ENCODE data around the gene ADGRL3. TPM values are rescaled to one million over a fixed set of nuclear protein-coding genes. Genes with fewer than 3 reads are reported as not detected.

The ADGRL3 gene
- total and polyA plus RNA-seq, 8 donors = 0.08 to 1.4 (median 0.24) TPM

DNA sequence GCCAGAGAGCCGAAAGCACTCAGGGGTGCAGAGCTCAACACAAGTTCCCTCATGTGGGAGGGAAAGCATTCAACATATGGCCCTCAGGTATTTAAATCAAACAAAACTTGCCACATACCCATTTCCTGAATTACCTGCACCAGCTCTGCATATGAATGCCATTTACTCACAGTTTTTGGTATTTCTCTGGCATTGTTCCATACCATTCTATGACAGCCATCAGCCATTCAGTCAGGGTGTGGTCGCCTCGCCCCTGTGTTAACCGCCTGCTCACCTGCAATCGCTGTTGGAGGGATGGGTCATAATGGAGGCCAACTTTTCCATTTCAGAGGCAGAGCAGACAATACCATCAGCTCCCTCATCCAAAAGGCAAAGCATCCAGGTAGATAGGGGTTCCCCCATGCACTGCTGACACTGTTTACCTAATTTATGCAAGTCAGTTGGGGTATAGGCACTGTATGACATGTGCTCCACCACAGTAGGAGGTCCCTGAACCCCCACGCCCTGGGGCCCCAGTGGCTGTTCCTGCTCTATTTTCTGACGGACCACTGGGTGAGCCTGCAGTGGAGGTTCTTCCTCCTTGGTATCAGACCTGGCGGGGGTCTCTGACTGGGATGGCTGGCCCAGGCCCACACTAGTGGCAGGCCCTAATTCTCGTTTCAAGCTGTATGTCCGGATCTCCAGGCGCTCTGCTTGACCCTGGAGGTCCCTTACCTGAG is 227.1 kb downstream of the ADGRL3 start:
- Histone ChIP-seq H3K4me1 (no peaks in the 10 kb centered on the region), H3K27me3 (no peaks in the 10 kb centered on the region), H3K36me3 (no peaks in the 10 kb centered on the region), H3K9me3 (no peaks in the 10 kb centered on the region), H3K27ac (no peak overlapping the region), H3K4me3 (no peak overlapping the region)
- DNase-seq (no peak), ATAC-seq (no peak), FAIRE-seq (no peak)
- 69 to 85% methylated on average over 11 of the region's 11 CpGs for WGBS, 2 donors
- TF ChIP-seq, protein P1, sequence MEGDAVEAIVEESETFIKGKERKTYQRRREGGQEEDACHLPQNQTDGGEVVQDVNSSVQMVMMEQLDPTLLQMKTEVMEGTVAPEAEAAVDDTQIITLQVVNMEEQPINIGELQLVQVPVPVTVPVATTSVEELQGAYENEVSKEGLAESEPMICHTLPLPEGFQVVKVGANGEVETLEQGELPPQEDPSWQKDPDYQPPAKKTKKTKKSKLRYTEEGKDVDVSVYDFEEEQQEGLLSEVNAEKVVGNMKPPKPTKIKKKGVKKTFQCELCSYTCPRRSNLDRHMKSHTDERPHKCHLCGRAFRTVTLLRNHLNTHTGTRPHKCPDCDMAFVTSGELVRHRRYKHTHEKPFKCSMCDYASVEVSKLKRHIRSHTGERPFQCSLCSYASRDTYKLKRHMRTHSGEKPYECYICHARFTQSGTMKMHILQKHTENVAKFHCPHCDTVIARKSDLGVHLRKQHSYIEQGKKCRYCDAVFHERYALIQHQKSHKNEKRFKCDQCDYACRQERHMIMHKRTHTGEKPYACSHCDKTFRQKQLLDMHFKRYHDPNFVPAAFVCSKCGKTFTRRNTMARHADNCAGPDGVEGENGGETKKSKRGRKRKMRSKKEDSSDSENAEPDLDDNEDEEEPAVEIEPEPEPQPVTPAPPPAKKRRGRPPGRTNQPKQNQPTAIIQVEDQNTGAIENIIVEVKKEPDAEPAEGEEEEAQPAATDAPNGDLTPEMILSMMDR (IDR thresholded peaks at IDR 0.05) = no peak
- intact Hi-C loops (cut with DNase I) = no loop called here

DNA sequence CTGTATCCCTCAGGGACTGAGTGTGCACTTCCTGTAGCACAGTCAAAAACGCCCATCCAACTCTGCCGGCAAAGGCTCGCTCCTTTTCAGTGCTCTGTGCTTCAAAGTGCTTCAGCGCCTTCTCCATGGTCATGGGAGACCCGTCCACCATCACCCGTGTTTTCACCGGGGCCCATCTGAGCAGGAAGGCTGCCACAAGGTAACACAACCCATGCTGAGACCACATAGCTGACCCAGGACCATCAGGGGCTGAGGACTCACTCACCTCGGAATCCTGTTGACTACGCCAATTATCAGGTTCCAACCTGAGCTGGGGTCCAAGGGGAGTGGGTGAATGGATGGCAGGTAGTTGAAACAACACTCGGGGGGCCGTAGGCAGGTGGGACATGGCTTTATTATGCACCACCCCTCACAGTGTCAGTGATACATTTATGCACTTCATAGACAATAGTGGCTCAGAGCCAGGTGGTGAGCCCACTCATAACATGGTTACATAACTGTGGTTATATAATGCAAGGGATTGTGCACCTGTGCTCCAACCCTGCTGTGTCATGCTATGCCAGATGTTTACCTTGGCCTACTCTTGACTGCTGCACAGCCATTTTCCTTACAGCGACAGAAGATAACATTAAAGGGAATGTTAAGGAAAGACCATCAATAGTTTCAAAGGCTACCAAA is 227.8 kb downstream of the ADGRL3 start:
- no peak for FAIRE-seq
- no peak for ATAC-seq
- no peaks in the 10 kb centered on the region for H3K4me1 ChIP-seq
- no peak overlapping the region for H3K4me3 ChIP-seq
- no peaks in the 10 kb centered on the region for H3K27me3 ChIP-seq
- no peak overlapping the region for H3K27ac ChIP-seq
- H3K9me3 ChIP-seq = no peaks in the 10 kb centered on the region
- H3K36me3 ChIP-seq = no peaks in the 10 kb centered on the region
- DNase-seq = no peak
- intact Hi-C loops (cut with DNase I) = no loop called here
- WGBS, 2 donors = 73 to 80% methylated on average over 12 of the region's 12 CpGs
- TF ChIP-seq, protein P1 (IDR thresholded peaks at IDR 0.05) = no peak

DNA sequence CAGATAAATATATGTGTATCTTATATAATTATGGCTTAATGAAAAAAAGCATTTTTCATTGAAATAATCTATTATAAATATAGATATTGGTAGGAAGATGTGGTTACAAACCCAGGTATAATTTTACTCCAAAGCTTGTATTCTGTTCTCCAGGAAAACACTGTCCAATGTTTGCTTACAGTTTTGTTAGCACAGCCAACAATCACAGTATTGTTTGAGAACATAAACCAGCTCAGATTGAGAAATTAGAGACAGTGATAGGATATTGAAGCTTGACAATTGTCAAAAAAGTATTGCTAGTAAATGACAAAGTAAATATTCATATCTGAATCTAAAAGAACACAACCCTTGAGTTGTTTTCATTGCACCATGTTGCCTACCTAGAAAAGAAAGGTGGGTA is 228.8 kb downstream of the ADGRL3 start:
- DNase-seq = no peak
- TF ChIP-seq, protein P1 (IDR thresholded peaks at IDR 0.05) = no peak
- intact Hi-C loops (cut with DNase I) = no loop called here
- Histone ChIP-seq H3K4me1 (no peaks in the 10 kb centered on the region), H3K9me3 (no peaks in the 10 kb centered on the region), H3K36me3 (no peaks in the 10 kb centered on the region), H3K27ac (no peak overlapping the region), H3K4me3 (no peak overlapping the region), H3K27me3 (no peaks in the 10 kb centered on the region)
- no peak for FAIRE-seq
- no peak for ATAC-seq

DNA sequence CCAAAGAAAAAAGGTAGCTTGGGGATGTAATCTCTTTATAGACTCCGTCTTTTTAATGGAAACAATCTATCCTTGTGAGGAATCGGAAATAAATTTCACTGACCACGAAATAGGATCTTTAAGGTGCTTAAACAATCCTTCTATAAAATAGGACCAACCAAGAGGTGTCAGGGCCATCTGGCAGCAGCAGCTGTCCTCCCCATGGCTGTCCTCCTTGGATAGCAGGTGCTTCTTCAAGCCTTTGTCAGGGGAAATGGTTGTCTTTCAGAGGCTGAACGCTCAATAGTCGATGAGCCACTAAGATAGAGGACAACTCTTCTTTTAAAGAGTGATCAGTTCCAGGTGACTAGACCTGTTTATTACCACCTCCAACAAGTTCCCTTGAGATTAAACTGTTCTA is 231.0 kb downstream of the ADGRL3 start:
- Histone ChIP-seq H3K9me3 (no peaks in the 10 kb centered on the region), H3K36me3 (no peaks in the 10 kb centered on the region), H3K27me3 (no peaks in the 10 kb centered on the region), H3K4me3 (no peak overlapping the region), H3K4me1 (no peaks in the 10 kb centered on the region), H3K27ac (no peak overlapping the region)
- DNase-seq (no peak), FAIRE-seq (no peak), ATAC-seq (no peak)
- TF ChIP-seq, protein P1 (IDR thresholded peaks at IDR 0.05) = no peak
- intact Hi-C loops (cut with DNase I) = no loop called here
- 60 to 79% methylated on average over 5 of the region's 5 CpGs for WGBS, 2 donors

DNA sequence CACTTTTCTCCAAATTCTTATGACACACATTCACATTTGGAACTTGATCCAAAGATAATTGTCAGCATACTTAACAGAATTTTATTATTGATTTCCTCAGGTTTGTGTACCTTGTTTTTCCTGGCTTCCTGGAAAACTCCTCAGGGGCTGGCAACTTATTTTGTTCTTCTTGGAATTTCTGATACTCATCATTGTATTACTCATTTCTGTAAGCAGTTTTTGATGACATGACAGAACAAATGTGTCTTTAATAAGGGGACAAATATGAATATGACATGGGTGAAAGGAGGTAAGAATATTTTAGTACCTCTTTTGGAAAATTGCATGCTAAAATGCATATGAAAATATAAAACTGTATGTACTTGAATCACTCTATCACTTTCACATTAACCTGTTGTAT is 237.8 kb downstream of the ADGRL3 start:
- no peaks in the 10 kb centered on the region for H3K9me3 ChIP-seq
- no peak overlapping the region for H3K27ac ChIP-seq
- DNase-seq (no peak), FAIRE-seq (no peak), ATAC-seq (no peak)
- intact Hi-C loops (cut with DNase I) = no loop called here
- H3K4me1 ChIP-seq = no peaks in the 10 kb centered on the region
- H3K36me3 ChIP-seq = no peaks in the 10 kb centered on the region
- H3K4me3 ChIP-seq = no peak overlapping the region
- H3K27me3 ChIP-seq = no peaks in the 10 kb centered on the region
- TF ChIP-seq, protein P1 (IDR thresholded peaks at IDR 0.05) = no peak

Data from pancreas (tissue), 10 donors.